NCI-H82 treated with DMSO at 0.1 percent for 48 hours (cell line): ENCODE measurements around the gene RDX.
"Not testable (repeated sequence)": the region's sequence is repeated elsewhere in the genome, so short reads cannot be mapped to it uniquely, and the experiment has no call there.

Source experiments
- DNase-seq: peaks from one replicate; lab custom pipeline; 2025; ENCODE audit not compliant: unreplicated experiment; lab: John Stamatoyannopoulos, UW

Gene RDX

DNA sequence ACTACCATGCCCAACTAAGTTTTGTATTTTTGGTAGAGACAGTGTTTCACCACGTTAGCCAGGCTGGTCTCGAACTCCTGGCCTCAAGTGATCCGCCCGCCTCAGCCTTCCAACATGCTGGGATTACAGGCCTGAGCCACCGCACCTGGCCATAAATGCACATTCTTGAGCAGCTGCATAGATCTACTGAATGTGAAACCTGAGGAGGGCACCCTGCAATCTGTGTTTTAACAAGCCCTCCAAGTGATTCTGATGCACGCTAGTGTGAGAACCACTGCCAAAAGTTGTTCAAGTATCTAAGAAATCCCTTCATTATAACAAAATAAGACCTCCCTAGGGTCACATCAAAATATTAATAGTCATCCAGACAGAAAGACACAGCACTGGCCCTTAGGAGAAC lies 89.3 kb downstream of the RDX start:
- no peak for DNase-seq

DNA sequence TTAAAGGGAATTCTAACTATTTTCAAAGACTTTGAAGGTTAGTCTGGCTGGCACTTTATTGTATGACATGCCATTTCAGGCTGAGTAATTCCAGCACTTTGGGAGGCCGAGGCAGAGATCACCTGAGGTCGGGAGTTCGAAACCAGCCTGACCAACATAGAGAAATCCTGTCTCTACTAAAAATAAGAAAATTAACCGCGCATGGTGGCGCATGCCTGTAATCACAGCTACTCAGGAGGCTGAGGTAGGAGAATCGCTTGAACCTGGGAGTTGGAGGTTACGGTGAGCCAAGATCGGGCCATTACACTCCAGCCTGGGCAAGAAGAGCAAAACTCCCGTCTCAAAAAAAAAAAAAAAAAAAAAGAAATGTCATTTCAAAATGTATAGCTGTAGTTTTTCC lies 95.6 kb downstream of the RDX start:
- DNase-seq, result no peak

DNA sequence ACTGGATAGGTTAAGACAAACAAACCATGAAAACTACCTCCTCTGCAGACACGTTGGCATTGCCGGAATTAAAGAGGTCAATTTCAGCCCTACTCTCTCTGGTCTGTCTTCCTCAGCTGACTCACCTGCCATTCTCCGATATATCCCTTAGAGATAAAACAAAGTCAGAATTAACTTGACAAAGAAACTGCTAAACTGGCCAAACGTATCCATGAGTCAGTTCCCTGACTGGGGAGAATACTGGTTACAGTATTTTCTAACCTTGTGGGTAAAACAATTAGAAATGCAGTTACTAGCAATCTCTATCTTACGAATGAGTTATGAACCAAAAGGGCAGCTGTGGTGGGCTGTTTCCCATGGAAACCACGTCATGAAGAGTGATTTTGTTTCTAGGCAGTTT lies 96.2 kb downstream of the RDX start:
- no peak for DNase-seq

GRCh38 chr11:110199184-110199981 lies 97.0 kb downstream of the RDX start:
- no peak for DNase-seq

DNA sequence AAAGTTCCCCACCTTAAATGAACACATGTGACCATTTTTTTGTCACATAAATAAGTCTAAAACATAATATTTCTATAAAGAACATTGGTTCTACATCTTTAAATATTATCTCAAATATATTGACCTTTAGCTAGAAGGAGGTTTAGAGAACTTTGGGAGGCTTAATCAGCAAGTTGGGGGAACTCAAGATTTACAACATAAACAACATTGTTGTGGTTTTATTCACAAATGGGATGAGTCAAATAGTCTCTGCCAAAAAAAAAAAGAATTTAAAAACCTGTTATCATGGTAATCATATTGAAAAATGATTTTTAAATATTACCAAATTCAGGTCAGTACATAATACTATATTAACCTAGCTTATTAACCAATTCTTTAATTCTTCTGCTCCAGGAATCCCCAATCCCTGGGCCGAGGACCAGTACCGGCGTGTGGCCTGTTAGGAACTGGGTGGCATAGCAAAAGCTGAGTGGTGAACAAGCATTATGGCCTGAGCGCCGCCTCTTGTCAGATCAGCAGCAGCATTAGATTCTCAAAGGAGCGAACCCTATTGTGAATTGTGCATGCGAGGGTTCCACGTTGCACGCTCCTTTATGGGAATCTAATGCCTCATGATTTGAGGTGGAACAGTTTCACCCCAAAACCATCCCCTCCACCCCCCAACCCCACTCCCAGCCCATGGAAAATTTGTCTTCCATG lies 98.2 kb downstream of the RDX start:
- DNase-seq, result no peak

DNA sequence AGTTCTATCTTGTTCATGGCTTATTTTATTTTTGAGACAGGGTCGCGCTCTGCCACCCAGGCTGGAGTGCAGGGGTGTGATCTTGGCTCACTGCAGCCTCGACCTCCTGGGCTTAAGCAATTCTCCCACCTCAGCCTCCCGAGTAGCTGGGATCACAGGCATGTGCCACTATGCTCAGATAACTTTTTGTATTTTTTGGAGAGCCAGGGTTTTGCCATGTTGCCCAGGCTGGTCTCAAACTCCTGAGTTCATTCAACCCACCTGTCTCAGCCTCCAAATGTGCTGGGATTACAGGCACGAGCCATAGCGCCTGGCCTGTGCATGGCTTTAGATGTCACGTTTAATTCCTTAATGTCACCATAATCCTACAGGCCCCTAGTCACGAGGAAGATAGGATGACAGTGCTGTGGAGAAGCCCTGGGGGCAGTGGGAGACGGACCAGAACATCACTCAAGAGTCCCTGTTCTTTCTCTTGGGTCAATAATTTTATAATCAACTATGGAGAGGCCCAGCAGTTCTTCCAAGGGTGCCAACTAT lies 99.5 kb downstream of the RDX start:
- no peak for DNase-seq

DNA sequence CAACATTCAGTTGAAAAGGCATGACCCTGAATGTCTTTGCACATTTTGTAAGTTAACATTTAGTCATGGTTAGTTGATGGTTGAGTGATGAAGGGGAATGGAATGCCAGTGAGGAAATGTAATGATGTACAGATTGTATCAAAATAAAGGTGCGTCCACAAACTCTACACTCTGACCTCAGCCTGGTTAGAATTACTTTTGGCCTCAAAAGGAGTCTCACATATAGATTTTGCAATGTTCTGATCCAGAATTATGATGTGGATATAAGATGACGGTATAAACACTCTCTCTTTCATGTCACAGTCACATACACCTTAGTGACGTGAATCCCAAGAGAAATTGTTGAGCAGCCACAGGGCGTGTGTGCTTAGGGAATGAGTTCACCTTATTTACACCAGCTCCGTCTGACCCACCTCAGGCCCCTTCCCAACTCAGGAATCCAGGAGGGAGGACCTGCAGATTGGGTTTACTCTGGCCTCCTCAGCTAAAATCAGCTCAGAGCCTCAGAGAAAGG lies 100.1 kb downstream of the RDX start:
- DNase-seq, result no peak

DNA sequence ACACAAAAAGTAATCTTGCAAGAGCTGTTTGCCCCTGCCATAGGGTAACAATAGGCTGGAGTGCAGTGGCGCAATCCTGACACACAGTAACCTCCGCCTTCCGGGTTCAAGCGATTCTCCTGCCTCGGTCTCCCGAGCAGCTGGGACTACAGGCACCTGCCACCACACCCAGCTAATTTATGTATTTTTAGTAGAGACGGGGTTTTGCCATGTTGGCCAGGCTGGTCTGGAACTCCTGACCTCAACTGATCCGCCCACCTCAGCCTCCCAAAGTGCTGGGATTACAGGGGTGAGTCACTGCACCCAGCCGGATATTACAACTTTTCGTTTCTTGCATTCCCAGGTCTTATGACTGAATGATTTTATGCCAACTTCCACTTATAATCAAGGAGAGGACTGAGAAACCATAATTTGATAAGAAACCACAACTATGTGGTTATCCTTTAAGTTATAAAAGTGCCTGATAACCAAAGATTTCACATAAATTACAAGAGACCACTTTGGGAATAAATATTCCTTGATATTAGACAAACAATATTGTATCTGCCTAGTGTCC lies 102.1 kb downstream of the RDX start:
- DNase-seq, result not testable (repeated sequence)

DNA sequence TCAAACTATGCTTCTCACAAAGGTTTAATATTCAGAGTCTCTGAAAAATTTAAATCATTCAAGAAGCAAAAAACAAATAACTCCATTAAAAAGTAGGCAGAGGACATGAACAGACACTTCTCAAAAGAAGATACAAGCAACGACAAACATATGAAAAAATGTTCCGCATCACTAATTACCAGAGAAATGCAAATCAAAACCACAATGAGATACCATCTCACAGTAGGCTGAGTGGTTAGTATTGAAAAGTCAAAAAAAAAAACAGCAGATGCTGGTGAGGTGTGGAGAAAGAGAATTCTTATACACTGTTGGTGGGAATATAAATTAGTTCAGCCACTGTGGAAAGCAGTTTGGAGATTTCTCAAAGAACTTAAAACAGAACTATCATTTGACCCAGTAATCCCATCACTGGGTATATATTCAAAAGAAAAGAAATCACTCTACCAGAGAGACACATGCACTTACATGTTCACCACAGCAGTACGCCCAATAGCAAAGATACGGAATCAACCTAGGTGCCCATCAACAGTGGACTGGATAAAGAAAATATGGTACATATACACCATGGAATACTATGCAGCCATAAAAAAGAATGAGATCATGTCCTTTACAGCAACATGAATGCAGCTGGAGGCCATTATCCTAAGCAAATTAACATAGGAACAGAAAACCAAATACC lies 103.7 kb downstream of the RDX start:
- DNase-seq, result not testable (repeated sequence)

DNA sequence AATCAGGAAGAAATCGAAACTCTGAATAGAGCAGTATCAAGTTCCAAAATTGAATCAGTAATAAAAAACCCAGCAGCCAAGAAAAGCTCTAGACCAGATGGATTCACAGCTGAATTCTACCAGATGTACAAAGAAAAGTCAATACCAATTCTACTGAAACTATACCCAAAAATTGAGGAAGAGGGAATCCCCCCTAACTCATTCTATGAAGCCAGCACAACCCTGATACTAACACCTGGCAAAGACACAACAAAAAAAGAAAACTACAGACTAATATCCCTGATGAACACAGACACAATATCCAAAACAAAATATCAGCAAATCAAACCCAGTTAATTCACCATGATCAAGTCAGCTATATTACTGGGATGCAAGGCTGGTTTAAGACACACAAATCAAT lies 105.5 kb downstream of the RDX start:
- DNase-seq, result no peak

DNA sequence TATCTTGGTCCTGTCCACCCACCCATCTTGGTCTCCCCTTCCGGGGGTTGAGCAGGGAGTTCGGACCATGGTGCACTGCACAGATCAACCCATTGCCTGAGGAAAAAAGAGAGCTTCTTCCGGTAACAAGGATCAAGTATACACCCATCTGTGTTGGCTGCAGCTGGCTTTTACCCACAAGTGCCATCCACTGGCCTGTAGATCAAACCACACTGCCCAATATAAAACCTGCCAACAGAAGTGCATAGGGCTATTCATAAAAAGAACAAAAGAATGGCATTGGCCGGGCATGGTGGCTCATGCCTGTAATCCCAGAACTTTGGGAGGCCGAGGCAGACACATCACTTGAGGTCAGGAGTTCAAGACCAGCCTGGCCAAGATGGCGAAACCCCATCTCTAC lies 108.7 kb downstream of the RDX start:
- DNase-seq, result no peak

GRCh38 chr11:110186867-110187266 lies 109.5 kb downstream of the RDX start:
- DNase-seq, result no peak

DNA sequence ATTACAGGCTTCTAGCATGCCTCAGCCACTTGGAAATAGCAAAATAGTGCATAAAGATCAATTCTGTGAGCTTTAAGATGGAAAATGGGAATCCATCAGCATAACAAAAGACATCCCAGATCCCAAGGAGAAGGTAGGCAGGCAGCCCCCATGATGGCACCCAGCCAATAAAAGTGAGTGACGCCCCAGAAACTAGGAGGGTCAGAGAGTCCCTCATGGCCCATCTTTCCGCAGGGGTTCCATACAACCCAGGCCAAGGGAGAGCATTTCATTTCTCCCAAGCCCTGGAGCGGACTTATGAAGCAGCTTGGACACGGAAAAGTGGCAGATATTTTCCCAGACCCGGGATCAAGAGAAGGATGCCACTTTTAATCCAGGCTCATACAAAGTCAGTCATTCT lies 110.0 kb downstream of the RDX start:
- DNase-seq, result no peak

- DNase-seq, result no peak
Measured at GRCh38 chr11:110185599-110185998, 110.8 kb downstream of the RDX start.

DNA sequence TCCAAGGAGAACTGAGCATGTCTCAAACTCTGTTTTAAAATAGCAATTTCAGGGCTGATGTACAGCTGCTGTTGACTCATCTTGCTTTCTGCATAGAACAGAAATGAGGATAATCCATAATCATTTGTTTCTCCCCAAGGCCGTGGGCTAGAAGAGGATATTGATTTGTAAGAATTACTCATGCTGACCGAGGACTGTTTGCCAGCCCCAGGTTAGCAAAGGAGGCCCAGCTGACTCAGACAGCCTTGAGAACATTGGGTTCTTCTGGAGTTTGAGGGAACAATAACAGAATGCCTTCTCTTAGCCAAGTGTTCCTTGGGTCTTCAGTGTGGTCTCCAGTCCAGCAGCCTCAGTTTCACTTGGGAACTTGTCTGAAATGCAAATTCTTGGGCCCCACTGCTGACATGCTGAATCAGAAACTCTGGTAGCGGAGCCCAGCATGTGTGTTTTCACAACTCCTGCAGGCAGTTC lies 111.3 kb downstream of the RDX start:
- no peak for DNase-seq

DNA sequence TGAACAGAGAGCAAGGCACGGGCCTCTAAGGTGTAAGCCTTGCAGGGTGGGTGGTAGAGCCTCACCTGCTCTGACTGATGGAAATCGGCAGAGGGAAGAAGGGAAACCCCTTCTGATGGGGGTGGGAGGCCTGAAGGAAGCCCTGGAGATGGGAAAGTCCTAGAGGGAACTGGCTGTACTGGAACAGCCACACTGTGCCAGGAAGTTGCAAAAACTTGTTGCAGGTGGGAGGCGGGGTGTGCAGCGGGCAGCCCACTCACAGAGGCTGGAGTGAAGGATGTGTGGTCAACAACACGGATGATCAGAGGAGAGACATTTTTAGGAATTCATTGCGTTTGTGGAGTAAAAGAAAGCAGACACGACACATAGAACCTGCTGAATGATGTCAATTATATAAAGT lies 112.0 kb downstream of the RDX start:
- DNase-seq, result no peak

GRCh38 chr11:110182886-110183285 lies 113.5 kb downstream of the RDX start:
- no peak for DNase-seq

DNA sequence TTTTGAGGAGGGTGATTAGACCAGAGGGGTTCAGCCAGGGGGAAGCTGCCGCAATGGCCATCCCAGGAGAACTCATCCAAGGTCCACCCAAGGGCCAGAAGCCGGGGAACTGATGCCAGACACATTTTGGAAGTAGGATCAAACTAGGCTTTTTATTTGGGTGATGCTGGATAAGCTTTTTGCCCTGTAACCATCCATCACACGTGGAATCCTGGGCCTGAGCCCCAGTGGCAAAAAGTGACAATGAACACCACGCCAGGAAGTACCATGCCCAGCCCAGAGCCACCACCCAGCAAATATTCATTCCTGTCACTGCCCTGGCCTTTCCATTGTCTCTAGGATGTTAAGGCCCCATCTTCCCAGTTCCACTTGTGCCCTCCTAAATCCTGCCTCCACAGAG lies 117.3 kb downstream of the RDX start:
- DNase-seq, result no peak

DNA sequence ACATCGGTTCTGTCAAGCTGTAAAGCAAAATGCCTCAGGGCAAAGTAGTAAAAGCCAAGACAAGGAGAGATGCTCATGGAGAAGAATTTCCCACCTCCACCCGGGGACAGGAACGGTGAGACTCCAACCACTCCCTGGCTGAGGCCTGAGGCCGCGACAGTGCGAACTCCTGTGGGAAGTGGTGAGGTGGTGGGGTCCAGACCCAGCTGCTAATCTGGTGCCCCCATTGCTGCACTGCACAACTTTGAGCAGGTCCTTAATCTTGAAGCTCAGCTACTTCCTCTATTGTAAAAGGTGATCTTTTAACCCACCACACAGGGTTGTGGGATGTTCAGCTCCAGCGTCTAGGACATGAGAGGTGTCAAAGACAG lies 119.3 kb downstream of the RDX start:
- DNase-seq, result no peak

- no peak for DNase-seq
Measured at GRCh38 chr11:110176366-110177085, 119.9 kb downstream of the RDX start.
